Endothelial cell of hepatic sinusoid (primary cell): Measurements from ENCODE around the gene POU2AF3.
"Not testable (repeated sequence)": the region's sequence is repeated elsewhere in the genome, so short reads cannot be mapped to it uniquely, and the experiment has no call there.

Experiments used
- in situ Hi-C: cut with HindIII; loops from 2 replicates; pipeline ENCODE4 v1.10.0; 2017; ENCODE audit warnings: low sequenced_read_pairs

The POU2AF3 gene

DNA sequence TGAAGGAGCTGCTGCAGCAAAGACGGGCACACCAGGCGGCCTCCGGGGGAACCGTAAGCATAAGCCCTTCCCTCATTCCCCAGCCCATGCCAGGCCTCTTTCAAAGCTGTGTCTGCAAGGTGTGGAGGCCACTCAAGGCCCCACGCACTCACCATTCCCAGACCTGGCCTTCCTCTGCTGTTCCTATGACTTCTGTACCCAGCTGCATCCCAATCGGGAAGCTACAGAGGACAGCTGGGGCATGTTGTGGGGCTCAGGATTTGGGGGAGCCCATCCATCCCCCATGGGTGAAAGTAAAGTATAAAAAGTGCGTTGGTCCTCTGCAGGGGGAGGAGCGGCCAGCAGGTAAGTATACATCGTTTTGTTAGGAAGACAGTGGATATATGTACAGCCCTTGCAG, 2.2 kb downstream of the POU2AF3 start:
- in situ Hi-C loops: no loop called here

DNA sequence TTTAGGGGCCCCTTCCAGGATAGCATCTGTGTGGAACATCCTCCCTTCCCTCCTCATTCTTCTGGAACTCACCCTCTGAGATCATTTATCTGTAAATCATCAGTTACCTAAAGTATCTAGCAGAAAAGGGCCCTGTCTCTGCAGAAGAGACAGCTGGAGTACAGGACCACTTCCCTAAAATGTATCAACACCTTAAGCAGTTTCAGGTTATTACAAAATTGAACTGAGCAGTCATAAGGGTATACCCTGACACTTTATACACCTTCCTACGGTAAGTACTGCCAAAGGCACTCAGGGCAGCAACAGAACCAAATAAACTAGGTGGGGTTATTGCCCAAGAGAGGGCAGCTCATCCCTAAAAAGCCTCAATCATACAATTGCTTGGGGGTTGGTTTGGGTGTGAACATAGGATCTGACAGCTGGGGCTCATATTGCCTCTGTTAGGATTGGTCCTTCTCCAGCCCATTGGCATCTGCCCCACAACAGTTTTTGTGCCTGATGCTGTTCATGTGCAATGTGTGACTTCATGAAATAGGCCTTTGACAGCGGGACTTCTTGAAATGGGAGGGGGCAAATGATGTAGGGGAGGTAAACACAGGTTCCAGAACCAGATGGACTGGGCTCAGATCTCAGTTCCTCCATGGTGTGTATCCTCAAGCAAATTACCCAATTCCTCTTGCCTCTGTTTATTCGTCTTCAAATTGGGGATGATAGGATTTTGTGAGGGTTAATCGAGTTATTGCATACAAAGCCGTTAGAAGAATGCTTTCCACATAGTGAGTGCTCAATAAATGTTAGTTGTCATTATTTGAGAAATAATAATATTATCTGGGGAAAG, 2.9 kb downstream of the POU2AF3 start:
- in situ Hi-C loops: no loop called here

DNA sequence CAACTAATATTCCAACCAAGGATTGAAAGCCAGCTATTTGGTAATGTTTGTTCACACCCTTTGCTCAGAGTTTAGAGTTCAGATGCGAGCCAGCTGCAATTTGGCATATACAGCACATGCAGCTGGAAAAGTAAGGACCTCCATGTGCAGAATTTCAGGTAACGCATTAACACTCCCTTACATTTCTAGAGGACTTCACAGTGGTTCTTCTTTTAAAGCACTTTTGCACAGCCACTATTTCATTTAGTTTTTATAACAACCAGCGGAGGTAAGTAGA, 3.4 kb downstream of the POU2AF3 start:
- in situ Hi-C loops: no loop called here

DNA sequence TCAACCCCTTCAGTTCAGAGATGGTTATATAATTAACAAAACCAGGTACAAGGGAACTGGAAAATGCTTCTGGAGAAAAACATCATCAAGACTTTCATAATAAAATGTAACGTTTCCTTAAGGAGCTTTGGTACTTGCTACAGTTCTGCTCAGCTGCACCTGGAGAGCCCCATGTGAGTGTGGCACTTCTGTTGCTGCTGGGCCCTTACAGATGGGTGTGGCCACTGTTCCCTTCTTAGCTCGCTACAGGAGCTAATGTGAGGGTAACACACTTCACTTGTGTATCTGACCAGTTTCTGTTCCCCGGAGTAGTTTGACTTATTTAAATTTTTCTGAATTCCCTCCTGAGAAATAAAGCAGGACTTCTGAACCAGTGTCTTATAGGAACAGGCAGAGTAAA, 4.0 kb downstream of the POU2AF3 start:
- in situ Hi-C loops: no loop called here

DNA sequence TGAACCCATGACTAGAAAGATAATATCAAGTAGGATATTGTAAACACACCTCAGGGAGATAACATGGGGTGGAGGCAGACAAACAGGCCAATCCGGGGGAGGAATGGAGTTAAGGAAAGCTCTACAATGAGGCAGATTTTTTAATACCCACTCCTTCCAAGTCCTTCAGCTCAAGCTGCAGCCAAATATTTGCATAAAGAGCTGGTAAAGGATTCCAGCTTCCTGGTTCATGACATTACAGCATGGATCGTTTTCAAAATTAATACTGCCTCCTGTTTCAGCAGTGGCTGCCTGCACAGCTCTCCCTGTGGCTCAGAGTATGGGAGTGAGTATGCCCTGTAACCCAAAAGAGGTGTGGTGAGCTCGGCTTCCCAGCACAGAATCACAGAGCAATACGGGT, 5.1 kb downstream of the POU2AF3 start:
- in situ Hi-C loops: no loop called here

DNA sequence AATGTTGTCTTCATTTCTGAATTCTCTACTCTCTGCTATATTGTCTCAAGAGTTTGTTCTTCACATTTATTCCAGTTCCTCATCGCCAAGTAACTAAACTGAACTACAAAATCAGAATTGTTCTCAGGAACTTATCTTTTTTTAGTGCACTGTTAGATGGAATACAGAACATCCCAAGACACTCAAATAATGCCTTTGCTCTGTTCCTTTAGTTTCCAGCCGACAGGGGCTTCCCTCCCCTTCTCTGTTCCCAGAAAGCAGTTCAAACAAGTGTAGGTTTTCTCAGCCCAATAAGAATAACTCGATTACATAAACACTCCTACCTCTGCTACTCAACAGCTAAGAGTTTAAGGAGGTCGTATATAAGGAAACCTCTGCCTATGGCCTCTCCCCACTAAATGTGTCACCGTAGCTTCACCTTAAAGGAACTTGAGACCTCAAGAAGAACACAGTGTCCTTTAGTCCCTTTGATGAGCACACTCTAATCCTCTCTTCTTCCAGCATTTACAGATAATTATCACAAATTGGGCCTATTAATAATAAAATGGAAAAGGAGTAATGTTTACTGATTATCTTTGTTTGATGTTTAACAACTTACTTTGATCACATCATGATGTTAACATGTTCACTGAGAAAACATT, 6.9 kb downstream of the POU2AF3 start:
- in situ Hi-C loops: no loop called here

DNA sequence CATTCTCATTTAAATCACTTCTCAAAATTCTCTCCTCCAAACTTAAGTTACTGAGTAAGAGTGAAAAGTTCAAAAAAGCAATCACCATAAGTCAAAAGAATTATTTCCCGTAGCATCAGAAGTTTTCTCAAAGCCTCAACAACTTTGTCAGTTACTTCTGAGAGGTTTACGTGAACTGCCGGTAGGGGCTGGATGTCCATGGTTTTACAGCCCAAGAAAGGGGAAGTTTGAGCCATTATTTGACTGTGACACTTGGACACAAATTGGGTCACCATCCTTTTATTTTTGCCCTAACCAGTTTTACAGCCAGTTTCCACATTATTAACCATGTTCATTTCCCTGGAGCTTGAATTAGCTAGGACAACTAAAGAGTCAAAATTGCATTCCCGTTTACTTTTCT, 7.5 kb downstream of the POU2AF3 start:
- in situ Hi-C loops: no loop called here

DNA sequence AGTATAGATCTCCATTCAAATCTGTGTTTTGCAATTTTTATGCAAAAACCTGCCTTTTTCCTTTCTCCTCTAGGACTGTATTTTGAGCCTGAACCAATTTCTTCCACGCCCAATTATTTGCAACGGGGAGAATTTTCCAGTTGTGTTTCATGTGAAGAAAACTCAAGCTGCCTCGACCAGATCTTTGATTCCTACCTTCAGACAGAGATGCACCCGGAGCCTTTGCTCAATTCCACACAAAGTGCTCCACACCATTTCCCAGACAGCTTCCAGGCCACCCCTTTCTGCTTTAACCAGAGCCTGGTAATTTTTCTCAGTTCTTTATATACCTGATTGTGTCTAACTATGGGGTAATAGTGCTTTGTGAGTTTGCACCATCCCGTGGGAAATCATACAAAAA, 8.0 kb downstream of the POU2AF3 start:
- in situ Hi-C loops: no loop called here

DNA sequence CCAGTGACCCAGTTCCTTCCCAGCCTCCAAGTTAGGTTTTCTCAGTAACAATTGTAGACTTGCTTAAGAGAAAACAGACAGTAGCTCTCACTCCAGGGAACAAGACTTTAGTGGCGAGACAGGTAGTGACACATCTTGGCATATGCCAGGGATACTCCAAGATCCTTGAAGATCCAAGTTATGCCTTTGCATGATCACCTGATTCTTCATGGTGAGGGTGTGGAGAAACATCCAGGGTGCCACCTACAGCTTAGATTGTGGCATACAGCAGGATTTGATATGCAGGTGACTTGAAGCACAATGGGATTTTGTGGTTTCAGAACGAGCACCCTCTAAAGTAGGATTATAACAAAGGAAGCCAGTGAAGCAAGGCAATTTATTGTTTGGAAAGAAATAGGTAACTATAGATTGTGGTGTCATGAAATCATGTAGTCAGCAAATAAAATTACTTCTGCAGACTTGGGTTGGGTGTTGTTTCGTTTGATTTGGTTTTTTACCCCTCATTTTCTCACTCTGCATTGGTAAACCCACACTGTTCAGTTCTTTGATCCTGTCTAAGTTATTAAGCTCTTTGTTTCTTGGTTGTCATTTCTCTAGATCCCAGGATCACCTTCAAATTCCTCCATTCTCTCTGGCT, 9.2 kb downstream of the POU2AF3 start:
- in situ Hi-C loops: no loop called here

DNA sequence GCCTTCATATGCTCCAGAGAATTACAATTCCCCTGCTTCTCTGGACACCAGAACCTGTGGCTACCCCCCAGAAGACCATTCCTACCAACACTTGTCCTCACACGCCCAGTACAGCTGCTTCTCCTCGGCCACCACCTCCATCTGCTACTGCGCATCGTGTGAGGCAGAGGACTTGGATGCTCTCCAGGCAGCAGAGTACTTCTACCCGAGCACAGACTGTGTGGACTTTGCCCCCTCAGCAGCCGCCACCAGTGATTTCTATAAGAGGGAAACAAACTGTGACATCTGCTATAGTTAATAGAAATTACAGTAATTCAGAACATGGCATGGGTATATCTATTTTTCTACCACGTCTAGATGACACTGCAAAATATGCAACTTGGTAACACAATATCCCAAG, 9.8 kb downstream of the POU2AF3 start:
- in situ Hi-C loops: no loop called here

DNA sequence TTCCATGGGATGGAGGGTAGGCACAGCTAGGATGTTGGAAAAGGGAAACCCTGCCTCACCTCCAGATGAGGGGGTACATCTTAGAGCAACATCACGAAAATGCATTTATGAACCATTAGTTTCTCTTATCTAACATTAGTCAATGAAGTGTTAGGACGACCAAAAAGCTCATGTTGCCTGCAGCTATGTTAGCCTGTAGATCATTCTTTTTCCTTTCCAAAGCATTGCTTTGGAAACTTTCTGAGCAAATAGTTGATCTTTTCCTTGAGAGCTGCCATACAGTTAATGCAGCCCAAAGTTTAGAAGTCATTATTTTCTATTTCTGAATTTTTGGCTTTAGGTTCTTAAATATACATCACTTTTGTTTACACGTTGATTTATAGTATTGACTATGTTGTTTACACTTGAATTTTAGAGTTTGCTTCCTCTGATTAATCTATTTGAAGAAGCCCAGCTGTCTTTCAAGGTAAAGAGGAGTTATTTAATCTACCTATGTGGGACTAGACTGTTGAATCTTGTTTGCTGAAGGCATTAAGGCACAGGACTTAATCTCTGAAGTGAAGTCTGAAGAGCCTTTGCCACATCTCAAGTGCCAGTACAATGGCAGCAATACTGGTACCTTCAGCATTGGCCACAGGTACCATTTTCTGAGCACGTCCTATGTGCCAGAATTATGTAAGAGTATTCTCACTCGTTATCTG, 11.0 kb downstream of the POU2AF3 start:
- in situ Hi-C loops: no loop called here

DNA sequence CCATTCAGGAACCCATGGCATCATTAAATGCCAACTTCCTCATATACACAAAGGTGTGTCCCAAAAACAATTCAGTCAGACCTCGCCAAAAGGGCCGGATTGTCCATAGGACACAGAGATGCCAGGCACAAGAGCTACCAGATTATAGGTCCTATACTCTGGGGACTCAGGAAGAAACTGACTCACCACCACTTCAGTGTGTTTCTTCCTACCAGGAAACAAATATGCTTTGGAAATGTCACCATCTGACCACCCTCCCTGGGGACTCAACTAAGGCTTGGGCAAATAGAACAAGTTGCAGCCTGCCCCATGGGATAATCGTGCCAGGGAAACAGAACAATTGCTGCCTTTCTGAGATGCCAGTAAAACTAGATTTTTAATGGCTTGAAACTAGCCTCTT, 11.7 kb downstream of the POU2AF3 start:
- in situ Hi-C loops: no loop called here

DNA sequence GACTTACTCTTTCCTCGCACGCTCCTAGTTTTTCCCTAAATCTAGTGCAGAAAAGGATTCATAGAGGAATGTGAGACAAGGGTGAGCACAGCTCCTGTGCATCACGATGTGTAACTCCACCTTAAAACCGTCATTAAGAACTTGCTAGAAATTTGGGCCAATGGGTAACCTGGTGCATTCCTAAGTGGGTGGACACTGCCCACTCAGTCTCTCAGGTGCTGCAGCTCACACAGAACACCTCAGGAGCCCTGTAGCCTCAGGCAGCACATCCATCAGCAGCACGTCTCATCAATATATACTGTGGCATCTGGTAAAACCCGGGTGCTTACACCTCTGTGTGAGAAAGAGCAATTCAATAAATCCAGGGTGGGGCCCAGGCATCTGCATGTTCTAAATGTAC, 12.4 kb downstream of the POU2AF3 start:
- in situ Hi-C loops: no loop called here

DNA sequence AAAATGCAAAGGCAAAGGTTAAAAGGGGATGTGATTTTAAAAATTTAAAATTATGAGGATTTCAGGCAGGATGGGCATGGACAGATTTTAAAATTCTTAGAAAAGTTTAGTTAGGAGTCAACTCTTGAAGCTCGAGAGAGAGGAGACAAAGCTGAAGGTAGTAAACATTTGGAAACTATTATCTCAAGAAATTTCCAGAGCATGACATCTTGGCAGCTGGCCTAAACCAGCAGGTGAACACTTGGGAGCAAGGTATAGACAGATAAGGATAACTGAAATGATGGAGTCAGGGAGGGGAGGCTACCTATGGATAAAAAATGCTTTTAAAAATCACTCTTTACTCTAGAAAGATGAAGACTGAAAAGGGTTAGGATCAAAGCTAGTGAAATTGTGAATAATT, 13.7 kb downstream of the POU2AF3 start:
- in situ Hi-C loops: no loop called here

DNA sequence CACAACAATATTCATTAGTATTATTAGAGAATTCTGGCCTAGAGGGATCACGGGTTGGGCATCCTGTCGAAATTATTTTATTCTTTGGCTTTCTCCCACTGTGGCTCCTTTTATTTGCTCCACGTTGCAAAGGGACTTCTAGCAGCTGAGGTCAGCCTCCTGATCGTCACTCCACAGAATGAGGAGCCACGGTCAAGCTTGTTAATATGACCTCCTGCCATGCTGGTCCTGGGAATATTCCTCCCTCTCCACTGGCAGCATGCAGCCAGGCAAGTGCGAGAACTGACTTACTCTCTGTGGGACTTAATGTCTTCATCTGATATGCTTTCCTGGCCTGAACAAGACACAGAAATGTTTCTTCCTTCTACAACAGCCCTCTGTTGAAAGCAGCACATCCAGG, 20.9 kb downstream of the POU2AF3 start:
- in situ Hi-C loops: loop anchor here (5.0 kb wide), 1 partner anchor 33 kb away; no protein-coding TSS in a partner anchor

DNA sequence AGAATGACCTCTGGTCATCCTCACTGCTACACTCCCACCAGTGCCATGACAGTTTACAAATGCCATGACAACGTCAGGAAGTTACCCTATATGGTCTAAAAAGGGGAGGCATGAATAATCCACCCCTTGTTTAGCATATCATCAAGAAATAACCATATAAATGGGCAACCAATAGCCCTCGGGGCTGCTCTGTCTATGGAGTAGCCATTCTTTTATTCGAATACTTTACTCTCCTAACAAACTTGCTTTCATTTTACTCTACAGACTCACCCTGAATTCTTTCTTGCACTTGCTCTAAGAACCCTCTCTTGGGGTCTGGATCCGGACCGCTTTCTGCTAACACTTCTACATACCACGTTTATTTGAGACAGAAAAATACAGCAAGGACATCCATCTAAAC, 21.9 kb downstream of the POU2AF3 start:
- in situ Hi-C loops: not testable (repeated sequence)

DNA sequence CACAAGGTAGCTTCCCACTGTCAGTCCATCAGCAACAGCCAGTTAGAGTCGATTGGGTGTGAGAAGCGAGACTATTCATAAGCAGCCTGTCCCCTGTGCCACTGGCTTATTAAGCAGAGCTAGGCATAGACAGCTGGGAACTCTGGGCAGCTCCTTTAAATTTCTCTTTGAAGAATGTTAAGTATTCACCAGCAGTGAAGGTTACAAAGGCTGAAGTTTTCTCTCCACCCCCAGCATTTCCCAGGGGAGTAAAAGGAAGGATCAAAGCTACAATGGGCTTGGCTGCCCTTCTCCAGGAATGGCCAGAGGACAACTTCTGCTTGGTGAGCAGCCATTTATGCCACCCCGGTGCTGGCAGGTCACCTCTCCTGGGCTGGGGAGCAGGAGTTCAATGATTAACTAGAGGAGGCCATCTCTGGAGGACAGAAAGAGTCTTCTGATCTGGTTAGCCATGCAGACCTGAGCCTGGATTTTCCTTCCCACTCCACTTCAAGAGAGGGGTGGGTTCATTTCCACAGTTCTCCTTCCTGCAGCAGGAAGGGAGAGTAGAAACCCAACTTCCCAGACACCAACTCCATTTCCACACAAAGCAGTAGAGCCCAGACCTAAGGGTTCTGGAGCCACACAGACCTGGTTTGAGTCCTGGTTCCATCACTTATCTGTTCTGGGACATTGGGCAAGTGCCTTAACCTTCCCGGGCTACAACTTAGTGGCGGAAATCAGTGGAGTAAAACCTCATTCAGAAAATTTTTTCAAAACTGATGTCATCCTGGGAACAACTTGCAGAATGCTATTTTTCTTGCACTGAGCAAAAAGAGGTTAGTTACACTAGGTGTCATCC, 22.6 kb downstream of the POU2AF3 start:
- in situ Hi-C loops: no loop called here

DNA sequence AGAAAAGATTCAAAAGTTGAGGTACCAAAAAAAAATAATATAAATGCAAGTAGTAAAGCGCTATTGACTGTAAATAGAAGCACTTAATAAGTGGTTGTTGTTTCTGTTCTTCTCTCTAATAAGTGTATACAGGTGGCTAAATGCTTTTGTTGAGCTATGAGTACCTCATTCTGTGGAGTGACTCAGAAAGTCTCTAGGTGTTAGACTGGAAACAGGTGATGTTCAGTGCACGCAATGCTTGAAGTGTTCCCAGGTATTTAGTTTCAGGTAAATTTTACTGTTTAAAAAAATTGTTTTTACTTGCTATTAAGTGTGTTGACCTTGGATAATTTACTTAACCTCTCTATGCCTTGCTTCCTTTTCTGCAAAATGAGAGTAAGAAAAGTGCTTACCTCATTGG, 24.2 kb downstream of the POU2AF3 start:
- in situ Hi-C loops: no loop called here

DNA sequence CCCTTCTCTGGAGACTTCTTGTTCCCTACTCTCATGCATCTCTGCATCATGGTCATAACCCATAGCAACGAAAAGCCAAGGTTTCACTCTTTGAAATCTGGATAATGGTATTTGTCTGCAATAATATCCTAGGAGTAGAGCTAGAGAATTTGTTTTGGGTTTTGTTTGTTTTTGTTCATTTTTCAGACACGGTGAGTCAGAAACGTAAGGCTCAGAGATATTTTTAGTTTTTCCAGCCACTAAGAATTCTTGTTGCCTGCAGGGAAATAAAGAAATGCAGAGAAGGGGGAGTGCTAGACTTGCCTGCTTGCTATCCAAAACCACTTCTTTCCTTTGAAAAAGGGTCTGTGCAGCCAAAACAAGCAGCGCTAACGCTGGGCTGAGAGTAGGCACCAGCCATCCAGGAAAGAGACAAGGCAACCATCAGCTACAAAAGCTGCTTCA, 26.0 kb downstream of the POU2AF3 start:
- in situ Hi-C loops: no loop called here

DNA sequence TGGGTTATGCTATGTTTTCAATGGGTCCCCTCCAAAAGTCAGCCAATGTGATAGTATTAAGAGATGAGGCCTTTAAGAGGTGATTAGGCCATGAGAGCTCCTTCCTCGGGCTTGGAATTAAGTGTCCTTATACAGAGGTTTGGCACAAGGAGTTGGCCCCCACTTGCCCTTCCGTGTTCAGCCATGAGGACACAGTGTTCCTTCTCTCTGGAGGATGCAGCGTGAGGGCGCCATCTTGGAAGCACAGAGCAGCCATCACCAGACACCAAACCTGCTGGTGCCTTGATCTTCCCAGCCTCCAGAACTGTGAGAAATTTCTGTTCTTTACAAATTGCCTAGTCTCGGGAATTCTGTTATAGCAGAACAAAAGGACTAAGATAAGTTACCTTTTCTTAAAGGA, 26.9 kb downstream of the POU2AF3 start:
- in situ Hi-C loops: no loop called here

DNA sequence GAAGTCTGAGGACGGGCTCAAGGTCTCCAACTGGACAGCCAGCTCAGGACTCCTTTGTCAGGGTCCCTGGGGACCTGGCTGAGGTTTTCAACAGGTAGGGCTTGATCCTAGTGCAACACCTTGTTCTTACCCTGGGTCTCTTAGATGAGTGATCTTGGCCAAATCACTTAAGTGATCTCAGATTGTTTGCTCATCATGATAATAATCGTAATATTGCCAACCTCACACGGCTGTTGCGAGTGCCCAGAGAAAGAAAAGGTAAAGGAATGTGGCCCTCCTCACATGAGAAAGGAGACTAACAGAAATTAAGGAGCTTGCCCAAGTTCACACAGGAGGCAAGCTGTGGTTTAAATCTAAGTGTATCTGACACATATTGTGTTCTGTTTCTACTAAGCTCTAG, 28.5 kb downstream of the POU2AF3 start:
- in situ Hi-C loops: no loop called here
